ENCODE measurements around the gene SPATA3.

The SPATA3 gene

DNA sequence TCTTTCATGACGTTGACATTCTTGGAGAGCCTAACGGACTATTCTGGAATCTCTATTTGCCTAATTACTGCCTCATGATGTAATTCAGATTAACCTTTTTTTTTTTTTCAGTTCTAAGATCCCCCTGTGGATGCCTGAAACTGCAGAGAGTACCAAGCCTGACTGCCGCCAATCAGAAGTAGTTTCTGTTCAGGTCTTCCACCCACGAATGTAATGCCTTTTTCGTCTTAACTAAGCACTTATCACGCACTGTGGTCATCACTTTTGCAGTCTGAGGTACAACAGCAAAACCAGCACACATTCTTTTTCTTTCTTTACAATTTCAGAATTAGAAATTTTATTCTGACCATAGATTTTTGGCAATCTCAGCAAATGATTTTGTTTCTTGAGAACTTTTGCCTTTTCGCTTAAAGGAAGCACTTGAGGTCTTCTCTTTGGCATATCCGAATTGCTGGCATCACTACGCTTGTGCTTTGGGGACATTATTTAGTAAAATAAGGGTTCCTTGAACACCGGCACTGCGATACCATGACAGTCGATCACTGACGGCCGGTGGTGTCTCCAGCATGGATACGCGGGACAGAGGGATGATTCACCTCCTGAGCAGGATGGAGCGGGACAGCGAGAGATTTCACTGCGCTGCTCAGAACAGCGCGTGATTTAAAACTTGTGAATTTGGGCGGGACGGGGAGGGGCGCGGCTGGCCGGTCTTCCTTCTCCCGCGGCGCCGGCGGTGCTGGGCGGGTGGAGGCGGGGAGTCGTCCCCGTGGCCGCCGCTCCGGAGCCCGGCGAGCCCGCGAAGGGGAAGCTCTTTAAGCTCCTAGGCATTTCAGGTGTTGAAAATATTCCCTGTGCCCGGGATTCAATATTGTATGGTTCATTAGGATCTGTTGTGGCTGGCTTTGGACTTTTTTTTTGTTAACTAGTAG is 38.8 kb upstream of the SPATA3 start:
- TF ChIP-seq, protein P1, sequence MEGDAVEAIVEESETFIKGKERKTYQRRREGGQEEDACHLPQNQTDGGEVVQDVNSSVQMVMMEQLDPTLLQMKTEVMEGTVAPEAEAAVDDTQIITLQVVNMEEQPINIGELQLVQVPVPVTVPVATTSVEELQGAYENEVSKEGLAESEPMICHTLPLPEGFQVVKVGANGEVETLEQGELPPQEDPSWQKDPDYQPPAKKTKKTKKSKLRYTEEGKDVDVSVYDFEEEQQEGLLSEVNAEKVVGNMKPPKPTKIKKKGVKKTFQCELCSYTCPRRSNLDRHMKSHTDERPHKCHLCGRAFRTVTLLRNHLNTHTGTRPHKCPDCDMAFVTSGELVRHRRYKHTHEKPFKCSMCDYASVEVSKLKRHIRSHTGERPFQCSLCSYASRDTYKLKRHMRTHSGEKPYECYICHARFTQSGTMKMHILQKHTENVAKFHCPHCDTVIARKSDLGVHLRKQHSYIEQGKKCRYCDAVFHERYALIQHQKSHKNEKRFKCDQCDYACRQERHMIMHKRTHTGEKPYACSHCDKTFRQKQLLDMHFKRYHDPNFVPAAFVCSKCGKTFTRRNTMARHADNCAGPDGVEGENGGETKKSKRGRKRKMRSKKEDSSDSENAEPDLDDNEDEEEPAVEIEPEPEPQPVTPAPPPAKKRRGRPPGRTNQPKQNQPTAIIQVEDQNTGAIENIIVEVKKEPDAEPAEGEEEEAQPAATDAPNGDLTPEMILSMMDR (IDR thresholded peaks at IDR 0.05; ENCODE audit: insufficient read depth, low read length, missing control alignments), result no peak
- CTCF ChIA-PET, result interaction anchor here (1.0 to 1.9 kb wide), 3 partner anchors 30 to 109 kb away, joined by 4 to 8 read pairs (median 6); no protein-coding TSS in a partner anchor
- POLR2A ChIA-PET, result no interaction called here
- no peak for DNase-seq (ENCODE audit: low read depth, low spot score)
- peak overlapping the region; percentile 31 for H3K4me3 ChIP-seq (ENCODE audit: low read depth, low read length)

DNA sequence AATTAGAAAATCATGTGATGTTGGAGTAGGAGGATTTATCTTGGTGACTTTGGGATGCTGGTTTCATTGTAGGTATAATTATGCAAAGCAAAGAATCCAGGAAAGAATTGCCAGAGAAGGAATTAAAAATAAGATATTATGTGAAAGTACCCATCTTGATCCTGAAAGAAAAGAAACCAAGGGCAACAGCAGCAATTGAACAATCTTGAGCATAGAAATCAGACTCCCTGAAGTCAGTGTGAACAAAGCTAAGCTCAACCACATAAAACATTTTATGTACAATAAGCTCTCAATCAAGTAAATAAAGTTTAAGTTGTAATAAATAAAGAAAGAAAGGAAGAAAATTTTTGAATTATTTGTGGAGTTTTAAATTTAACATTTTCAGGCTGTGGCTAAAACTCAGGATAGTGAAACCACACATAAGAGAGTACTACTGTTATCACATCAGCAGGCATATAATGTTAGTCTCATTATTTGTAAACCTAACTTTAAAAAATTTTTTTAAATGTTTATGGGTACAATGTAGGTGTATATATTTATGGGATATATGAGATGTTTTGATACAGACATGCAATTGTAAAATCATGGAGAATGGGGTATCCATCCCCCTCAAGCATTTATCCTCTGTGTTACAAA is 38.0 kb upstream of the SPATA3 start:
- no peak overlapping the region; the same call in 1 of the 2 replicates for H3K4me3 ChIP-seq (ENCODE audit: low read depth, low read length)
- TF ChIP-seq, protein P1 (IDR thresholded peaks at IDR 0.05; ENCODE audit: insufficient read depth, low read length, missing control alignments), result no peak
- POLR2A ChIA-PET, result no interaction called here
- no peak for DNase-seq (ENCODE audit: low read depth, low spot score)
- CTCF ChIA-PET, result interaction anchor here (1.0 to 1.9 kb wide), 2 partner anchors 29 to 110 kb away, joined by 4 to 6 read pairs; no protein-coding TSS in a partner anchor

DNA sequence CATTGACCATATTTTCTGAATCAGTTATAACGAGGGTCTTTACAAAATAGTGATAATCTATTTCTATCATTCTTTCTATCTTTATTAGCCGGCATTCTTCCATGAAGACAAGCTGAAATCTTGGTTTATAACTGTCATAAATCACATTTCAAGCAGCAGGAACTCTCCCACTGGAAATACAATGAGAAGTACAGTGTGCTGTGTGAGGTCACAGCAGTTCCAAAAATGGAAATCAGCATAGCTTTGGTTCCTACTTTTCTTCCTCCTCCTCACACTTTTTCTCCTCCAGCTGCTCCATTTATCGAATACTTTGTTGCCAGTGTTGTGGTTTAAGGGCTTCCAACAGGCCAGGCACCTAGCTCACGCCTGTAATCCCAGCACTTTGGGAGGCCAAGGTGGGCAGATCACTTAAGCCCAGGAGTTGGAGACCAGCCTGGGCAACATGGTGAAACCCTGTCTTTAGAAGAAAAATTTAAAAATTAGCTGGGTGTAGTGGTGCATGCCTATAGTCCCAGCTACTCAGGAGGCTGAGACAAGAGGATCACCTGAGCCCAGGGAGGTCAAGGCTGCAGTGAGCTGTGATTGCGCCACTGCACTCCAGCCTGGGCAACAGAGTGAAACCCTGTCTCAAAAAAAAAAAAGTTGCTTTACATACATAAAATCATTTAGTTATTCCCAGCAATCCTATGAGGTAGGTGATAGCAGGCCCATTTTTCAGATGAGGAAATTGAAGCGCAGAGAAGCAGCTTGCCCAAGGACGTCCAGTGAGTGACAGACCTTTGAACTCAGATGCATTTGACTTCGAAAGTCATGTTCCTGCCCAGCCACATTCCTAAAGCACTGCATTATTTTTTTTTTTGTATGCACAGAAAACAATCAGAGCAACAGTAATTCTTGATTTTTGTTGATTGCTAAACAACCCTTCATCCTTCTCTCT is 36.8 kb upstream of the SPATA3 start:
- TF ChIP-seq, protein P1 (IDR thresholded peaks at IDR 0.05; ENCODE audit: insufficient read depth, low read length, missing control alignments), result no peak
- no peak for DNase-seq (ENCODE audit: low read depth, low spot score)
- no peak overlapping the region for H3K4me3 ChIP-seq (ENCODE audit: low read depth, low read length)
- ChIA-PET POLR2A (no interaction called here), CTCF (interaction anchor here (0.8 to 1.9 kb wide), 5 partner anchors 12 to 94 kb away, joined by 3 to 6 read pairs (median 3); no protein-coding TSS in a partner anchor)

DNA sequence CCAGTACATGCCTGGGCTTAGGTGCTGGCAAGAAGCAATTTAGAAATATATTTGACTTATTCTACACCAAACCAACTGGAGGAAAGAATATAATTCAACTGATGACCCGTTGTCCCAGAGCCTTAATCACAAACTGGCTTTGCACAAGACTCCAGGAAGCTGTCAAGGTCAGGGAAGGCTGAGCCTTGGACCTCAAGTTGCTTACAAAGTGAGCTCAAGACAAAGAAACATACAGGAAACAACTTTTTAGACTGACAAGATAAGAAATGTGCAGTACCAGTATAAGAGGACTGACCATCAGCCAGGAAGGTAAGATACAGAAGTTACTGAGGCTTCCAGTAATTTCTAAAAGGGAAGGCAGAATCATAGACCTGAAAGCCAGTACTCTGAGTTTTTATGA is 35.9 kb upstream of the SPATA3 start:
- TF ChIP-seq, protein P1 (IDR thresholded peaks at IDR 0.05; ENCODE audit: insufficient read depth, low read length, missing control alignments), result no peak
- no peak overlapping the region for H3K4me3 ChIP-seq (ENCODE audit: low read depth, low read length)

DNA sequence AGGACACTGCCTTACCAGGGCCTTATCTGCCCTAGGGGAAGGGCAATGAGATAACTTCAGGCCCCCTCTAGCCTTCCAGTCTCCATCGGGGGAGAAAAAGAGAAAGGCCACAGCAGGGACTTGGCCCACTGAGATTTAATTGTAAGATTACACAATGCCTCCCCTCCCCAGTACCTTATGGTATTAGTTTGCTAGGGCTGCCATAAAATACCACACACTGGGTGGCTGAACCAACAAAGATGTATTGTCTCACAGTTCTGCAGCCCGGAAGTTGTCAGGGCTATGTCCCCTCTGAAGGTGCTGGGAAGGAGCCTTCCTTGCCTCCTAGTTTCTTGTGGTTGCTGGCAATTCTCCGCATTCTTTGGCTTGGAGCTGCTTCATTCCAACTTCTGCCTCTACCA is 34.8 kb upstream of the SPATA3 start:
- no peak for DNase-seq (ENCODE audit: low read depth, low spot score)
- CTCF ChIA-PET, result no interaction called here
- no peak overlapping the region for H3K4me3 ChIP-seq (ENCODE audit: low read depth, low read length)
- POLR2A ChIA-PET, result no interaction called here
- TF ChIP-seq, protein P1 (IDR thresholded peaks at IDR 0.05; ENCODE audit: insufficient read depth, low read length, missing control alignments), result no peak

More for the DNA sequence above, 35.9 kb upstream of the SPATA3 start:
- DNase-seq (ENCODE audit: low read depth, low spot score), result no peak
- ChIA-PET CTCF (interaction anchor here (1.0 to 1.2 kb wide), 2 partner anchors 27 to 93 kb away, joined by 3 read pairs; no protein-coding TSS in a partner anchor), POLR2A (no interaction called here)
